EL (cell line): ENCODE results near the gene GRK5.

Experiments used
- DNase-seq: peaks from one replicate; pipeline ENCODE4 v3.0.0-alpha.2; 2016

The GRK5 gene

DNA sequence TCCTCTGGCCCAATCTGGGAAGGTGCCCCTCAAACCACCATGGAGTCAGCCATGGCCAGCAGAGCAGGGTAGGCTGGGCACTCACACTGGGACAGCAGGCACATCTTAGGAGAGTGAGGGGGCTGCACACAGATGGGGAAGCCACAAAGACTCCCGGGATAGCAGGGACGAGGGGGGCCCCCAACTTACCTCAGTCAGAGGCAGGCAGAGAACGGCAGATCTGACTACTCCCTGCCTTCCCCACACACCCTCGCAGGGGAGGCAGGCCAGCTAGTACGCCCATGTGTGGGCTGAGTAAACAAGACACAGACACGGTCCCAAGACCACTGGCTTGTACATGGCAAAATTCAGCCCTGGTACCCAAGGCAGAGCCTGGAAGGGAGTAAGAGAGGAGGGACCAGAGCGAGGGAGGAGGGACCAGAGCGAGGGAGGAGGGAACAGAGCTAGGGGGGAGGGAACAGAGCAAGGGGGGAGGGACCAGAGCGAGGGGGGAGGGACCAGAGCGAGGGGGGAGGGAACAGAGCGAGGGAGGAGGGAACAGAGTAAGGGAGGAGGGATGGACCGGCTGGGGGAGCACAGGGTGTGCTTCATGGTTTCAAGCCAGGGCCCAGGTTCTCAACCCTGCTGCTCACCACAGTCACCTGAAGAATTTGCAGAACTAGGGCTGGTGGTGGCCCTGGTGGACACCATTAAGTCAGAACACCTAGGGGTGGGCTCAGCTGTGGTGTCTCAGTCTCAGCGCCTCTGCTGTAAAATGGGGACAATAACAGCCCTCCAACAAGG, 261.4 kb downstream of the GRK5 start:
- no peak for DNase-seq

DNA sequence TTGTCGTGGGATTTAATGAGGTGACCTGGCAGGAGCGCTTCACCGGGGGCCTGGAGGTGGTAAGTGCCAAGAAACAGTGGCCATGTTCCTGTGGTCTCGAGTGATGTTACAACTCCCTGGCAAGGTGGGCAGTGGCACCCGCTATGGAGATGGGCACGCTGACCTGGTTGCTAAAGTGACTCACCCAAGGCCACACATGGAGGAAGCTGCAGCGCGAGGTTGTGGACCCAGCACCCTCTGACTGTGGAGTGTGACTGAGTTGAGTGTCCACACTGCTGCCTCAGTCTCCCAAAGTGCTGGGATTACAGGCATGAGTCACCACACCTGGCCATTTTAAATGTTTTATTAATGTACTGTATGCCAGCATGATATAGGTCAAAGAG, 261.9 kb downstream of the GRK5 start:
- DNase-seq, result no peak

DNA sequence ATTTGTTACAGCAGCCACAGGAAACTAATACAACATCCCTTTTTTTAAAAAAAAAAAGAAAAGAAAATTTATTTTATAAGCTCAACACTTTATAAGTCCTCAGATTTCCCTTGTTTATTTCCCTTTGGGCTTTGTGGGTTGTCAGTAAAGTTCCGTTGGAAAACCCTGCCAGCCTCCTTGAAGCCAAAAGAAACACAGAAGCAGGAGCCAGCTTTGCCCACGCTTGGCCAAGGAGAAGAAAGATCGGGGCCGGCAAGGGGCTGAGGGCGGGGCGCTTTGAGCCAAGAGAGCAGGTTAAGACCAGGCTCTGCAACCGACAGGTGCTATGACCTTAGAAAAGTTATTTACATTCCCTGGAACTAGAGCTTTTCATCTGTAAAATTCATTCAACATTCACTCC, 262.5 kb downstream of the GRK5 start:
- DNase-seq, result no peak

GRCh38 chr10:119470920-119471702, 263.7 kb downstream of the GRK5 start:
- no peak for DNase-seq

- no peak for DNase-seq
Observed at GRCh38 chr10:119473771-119474170, 266.4 kb downstream of the GRK5 start.

- no peak for DNase-seq
Observed at GRCh38 chr10:119474606-119475005, 267.2 kb downstream of the GRK5 start.

- DNase-seq, result no peak
Observed at GRCh38 chr10:119477444-119477843, 270.1 kb downstream of the GRK5 start.

DNA sequence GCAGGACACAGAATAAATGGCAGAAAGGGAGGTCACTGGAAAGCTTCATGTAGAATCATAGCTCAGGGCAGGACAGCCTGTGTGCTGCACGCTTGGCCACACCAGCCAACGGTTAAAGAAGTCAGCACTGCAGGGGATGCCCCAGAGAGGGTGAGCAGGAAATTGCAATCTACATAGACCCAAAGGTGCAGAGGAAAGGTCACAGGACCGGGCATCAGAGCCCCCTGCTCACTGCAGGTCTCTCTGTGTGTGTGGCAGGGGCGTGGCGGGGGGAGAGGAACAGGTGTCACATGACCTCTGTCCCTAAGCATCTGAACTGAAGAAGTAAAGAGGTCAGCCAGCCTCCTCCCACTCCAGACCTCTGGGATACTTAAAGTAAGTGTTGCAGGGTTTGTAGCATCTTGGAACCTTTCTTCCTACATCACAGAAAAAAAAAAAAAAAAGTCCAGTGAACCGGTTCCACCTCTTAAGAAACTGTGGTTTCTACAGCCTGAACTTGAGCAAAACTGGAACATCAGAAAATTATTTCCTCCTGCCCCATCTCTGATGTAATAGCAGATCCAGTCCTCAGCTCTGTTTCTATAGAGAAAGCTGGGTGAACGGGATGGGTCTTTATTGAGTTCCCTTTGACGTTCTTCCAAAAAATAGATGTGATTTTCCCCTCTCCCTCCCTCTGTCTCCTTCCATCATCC, 270.9 kb downstream of the GRK5 start:
- no peak for DNase-seq

DNA sequence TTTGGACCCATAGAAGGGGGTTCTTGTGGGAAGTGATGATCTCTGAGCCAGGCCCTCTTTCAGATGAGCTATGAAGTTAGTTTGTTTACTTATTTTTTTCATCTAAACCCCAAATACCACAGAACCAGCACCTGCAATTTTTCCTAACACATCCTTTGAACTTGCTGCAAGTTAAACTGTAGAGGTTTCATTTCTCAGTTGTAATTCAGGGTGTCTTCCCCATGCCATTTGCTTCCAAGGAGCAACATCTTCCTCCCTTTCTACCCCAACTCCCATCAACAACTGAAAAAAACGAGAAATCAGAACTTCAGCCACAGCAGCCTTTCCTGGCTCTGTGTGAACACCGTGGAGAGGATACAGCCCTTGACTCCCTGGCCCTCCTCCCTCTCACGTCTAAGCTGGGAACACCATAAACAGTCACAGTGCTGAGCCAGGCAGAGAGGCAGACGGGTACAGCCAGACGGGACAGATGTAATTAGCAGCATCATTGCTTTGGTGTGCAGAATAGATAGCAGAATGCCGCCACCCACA, 271.5 kb downstream of the GRK5 start:
- DNase-seq, result peak; percentile 28

GRCh38 chr10:119479532-119479931, 272.2 kb downstream of the GRK5 start:
- no peak for DNase-seq

DNA sequence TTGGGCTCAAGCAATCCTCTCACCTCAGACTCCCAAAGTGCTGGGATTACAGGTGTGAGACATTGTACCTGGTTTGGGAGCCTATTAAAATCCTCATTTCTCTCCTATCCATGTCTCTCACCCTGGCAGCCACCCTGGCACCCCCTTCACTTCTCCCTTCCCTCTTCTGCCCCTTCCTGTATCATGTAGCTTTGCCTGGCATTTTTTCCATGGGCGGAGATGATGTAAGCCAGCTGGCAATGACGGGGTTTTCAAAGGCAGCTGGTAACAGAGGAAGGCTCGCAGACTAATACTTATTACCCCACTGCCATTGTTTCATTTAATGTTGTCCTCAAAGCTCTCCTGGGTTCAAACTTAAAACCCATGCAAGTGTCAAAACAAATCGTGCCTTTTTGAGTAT, 273.3 kb downstream of the GRK5 start:
- DNase-seq, result no peak

DNA sequence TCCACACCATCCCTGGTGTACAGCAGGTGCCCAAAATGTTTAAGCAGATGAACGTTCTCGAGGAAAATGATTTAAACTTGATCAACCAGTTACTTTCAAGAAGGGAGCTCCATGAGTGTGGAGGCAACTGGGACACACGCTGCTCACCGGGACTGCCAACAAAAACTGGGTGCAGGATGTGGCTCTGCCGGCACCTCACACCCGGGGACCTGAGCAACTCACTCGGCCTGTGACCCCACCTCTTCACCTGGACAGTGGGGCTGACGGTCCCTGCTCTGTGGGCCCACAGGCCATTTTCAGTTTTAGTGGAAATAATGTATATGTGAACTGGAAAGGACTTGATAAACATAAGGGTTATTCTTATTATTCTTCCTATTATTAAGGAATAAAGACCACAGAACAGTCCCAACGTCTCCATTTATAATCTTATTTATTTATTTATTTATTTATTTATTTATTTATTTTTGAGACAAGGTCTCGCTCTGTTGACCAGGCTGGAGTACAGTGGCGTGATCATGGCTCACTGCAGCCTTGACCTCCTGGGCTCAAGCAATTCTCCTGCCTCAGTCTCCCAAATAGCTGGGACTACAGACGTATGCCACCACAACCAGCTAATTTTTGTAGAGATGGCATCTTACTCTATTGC, 274.5 kb downstream of the GRK5 start:
- DNase-seq, result no peak

GRCh38 chr10:119483001-119483400, 275.6 kb downstream of the GRK5 start:
- DNase-seq, result no peak

- no peak for DNase-seq
Observed at GRCh38 chr10:119483839-119484238, 276.5 kb downstream of the GRK5 start.

DNA sequence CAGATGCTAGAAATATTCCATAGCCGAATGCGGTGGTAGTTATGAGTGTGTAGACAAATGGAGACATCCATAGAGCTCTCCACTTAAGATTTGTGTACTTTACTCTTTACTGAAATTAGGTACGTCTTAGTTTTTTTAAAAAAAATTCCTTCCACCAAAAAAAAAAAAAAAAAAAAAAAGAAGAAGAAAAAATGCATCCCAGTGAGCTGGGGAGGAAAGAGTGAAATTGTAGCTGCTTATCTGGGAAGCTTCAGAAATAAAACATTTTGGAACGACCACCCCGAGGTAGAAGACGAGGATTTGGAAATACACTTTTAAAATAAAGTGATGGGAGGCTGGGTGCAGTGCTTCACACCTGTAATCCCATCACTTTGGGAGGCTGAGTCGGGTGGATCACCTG, 281.3 kb downstream of the GRK5 start:
- no peak for DNase-seq

GRCh38 chr10:119489991-119490326, 282.6 kb downstream of the GRK5 start:
- no peak for DNase-seq

- no peak for DNase-seq
Observed at GRCh38 chr10:119491966-119492757, 284.8 kb downstream of the GRK5 start.

- no peak for DNase-seq
Observed at GRCh38 chr10:119493155-119493554, 285.8 kb downstream of the GRK5 start.

- peak; percentile 23 for DNase-seq
Observed at GRCh38 chr10:119494236-119495020, 287.1 kb downstream of the GRK5 start.

DNA sequence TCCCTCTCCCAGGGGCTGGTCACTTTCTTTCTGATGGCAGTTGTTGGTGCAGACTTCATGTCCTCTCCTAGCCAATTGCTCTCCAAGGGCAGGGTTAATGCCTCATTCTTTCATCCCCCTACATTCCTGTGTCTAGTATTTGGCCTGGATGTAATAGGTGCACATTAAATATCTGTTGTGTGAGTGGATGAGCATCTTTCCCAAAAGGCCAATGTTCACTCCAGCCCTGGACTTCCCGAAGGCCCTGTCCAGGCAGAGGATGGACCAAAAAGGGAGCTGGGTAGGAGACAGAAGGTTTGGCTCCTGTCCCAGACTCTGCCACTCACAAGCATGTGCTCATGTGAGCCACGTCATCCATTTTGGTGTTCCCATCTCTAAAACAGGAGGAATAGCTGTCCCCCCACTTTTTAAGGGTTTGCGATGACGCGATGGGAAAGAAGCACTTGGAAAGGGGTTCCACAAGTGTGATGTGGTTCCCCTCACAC, 287.7 kb downstream of the GRK5 start:
- DNase-seq, result peak; percentile 48

GRCh38 chr10:119495545-119495944, 288.2 kb downstream of the GRK5 start:
- DNase-seq, result no peak
